ENCODE data around the gene AMIGO1. TPM values are rescaled to one million over a fixed set of nuclear protein-coding genes. Genes with fewer than 3 reads are reported as not detected.

AMIGO1 gene
- total and polyA plus RNA-seq, 2 of the 8 experiments (the other 6 are each of a cell fraction or from before 2014, with no cell fraction given): 1.5 to 2.7 TPM

DNA sequence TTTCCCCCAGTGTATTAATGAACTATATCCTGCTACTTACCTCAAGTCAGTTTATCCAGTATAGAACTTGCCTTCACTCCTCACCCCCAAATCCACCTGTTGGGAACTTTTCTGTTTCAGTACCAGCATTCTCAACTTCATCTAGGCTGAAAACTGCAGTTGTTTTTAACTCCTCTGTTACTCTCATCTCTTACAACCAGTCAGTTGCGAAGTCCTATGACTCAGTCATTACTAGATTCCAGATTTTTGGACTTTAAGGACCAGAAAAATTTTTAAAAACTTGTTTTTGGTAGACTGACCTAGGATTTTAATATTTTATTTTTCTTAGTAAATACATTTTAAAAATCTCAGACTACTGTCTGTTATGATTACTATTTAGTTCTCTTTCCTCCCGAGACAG, 47.0 kb upstream of the AMIGO1 start (continued):
- TF ChIP-seq, protein P1, sequence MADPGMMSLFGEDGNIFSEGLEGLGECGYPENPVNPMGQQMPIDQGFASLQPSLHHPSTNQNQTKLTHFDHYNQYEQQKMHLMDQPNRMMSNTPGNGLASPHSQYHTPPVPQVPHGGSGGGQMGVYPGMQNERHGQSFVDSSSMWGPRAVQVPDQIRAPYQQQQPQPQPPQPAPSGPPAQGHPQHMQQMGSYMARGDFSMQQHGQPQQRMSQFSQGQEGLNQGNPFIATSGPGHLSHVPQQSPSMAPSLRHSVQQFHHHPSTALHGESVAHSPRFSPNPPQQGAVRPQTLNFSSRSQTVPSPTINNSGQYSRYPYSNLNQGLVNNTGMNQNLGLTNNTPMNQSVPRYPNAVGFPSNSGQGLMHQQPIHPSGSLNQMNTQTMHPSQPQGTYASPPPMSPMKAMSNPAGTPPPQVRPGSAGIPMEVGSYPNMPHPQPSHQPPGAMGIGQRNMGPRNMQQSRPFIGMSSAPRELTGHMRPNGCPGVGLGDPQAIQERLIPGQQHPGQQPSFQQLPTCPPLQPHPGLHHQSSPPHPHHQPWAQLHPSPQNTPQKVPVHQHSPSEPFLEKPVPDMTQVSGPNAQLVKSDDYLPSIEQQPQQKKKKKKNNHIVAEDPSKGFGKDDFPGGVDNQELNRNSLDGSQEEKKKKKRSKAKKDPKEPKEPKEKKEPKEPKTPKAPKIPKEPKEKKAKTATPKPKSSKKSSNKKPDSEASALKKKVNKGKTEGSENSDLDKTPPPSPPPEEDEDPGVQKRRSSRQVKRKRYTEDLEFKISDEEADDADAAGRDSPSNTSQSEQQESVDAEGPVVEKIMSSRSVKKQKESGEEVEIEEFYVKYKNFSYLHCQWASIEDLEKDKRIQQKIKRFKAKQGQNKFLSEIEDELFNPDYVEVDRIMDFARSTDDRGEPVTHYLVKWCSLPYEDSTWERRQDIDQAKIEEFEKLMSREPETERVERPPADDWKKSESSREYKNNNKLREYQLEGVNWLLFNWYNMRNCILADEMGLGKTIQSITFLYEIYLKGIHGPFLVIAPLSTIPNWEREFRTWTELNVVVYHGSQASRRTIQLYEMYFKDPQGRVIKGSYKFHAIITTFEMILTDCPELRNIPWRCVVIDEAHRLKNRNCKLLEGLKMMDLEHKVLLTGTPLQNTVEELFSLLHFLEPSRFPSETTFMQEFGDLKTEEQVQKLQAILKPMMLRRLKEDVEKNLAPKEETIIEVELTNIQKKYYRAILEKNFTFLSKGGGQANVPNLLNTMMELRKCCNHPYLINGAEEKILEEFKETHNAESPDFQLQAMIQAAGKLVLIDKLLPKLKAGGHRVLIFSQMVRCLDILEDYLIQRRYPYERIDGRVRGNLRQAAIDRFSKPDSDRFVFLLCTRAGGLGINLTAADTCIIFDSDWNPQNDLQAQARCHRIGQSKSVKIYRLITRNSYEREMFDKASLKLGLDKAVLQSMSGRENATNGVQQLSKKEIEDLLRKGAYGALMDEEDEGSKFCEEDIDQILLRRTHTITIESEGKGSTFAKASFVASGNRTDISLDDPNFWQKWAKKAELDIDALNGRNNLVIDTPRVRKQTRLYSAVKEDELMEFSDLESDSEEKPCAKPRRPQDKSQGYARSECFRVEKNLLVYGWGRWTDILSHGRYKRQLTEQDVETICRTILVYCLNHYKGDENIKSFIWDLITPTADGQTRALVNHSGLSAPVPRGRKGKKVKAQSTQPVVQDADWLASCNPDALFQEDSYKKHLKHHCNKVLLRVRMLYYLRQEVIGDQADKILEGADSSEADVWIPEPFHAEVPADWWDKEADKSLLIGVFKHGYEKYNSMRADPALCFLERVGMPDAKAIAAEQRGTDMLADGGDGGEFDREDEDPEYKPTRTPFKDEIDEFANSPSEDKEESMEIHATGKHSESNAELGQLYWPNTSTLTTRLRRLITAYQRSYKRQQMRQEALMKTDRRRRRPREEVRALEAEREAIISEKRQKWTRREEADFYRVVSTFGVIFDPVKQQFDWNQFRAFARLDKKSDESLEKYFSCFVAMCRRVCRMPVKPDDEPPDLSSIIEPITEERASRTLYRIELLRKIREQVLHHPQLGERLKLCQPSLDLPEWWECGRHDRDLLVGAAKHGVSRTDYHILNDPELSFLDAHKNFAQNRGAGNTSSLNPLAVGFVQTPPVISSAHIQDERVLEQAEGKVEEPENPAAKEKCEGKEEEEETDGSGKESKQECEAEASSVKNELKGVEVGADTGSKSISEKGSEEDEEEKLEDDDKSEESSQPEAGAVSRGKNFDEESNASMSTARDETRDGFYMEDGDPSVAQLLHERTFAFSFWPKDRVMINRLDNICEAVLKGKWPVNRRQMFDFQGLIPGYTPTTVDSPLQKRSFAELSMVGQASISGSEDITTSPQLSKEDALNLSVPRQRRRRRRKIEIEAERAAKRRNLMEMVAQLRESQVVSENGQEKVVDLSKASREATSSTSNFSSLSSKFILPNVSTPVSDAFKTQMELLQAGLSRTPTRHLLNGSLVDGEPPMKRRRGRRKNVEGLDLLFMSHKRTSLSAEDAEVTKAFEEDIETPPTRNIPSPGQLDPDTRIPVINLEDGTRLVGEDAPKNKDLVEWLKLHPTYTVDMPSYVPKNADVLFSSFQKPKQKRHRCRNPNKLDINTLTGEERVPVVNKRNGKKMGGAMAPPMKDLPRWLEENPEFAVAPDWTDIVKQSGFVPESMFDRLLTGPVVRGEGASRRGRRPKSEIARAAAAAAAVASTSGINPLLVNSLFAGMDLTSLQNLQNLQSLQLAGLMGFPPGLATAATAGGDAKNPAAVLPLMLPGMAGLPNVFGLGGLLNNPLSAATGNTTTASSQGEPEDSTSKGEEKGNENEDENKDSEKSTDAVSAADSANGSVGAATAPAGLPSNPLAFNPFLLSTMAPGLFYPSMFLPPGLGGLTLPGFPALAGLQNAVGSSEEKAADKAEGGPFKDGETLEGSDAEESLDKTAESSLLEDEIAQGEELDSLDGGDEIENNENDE (IDR thresholded peaks at IDR 0.05; ENCODE audit: insufficient replicate concordance, low read length): no peak
- TF ChIP-seq, protein P2, sequence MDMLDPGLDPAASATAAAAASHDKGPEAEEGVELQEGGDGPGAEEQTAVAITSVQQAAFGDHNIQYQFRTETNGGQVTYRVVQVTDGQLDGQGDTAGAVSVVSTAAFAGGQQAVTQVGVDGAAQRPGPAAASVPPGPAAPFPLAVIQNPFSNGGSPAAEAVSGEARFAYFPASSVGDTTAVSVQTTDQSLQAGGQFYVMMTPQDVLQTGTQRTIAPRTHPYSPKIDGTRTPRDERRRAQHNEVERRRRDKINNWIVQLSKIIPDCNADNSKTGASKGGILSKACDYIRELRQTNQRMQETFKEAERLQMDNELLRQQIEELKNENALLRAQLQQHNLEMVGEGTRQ (IDR thresholded peaks at IDR 0.05; ENCODE audit: low read length): no peak
- TF ChIP-seq SIN3A (conservative IDR thresholded peaks at IDR 0.05 in 1 of 2, IDR thresholded peaks at IDR 0.05 in 1 of 2; ENCODE audit: low read depth in 1 of 2, low read length in 2 of 2): no peak
- TF ChIP-seq JUN (IDR thresholded peaks at IDR 0.05; ENCODE audit: low read depth, low read length): no peak
- no peak for TF ChIP-seq SIRT6 (IDR thresholded peaks at IDR 0.05; ENCODE audit: low read length)
- no peak for TF ChIP-seq EGR1 (IDR thresholded peaks at IDR 0.05; ENCODE audit: borderline replicate concordance, low read depth, low read length)
- TF ChIP-seq SIX5 (IDR thresholded peaks at IDR 0.05; ENCODE audit: low read depth, low read length): no peak
- TF ChIP-seq POU5F1 (IDR thresholded peaks at IDR 0.05; ENCODE audit: low read depth, low read length): no peak
- TF ChIP-seq, protein P3, sequence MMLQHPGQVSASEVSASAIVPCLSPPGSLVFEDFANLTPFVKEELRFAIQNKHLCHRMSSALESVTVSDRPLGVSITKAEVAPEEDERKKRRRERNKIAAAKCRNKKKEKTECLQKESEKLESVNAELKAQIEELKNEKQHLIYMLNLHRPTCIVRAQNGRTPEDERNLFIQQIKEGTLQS (IDR thresholded peaks at IDR 0.05; ENCODE audit: insufficient read depth, low read depth, low read length): no peak
- TF ChIP-seq RNF2 (IDR thresholded peaks at IDR 0.05; ENCODE audit: borderline replicate concordance, low read depth, low read length, missing control alignments, poor library complexity, severe bottlenecking): no peak
